Esophagus squamous epithelium (tissue), 4 donors: Measurements from ENCODE around the gene NRXN3.

Source experiments
- CTCF ChIP-seq, 6 experiments: fragments of 450-650 bp in 4 of 6; fragments of 200-600 bp in 2 of 6; sonication (generic) in 2 of 6; IDR thresholded peaks; one replicate each; pipeline ENCODE4 v1.5.1; 2016 to 2019; ENCODE audit warnings: antibody characterized with exemption in 6 of 6, mild to moderate bottlenecking in 4 of 6, moderate library complexity in 4 of 6
- POLR2A ChIP-seq, 4 donors: fragments of 450-650 bp; IDR thresholded peaks; one replicate each; pipeline ENCODE4 v1.6.1; 2017; ENCODE audit warnings: antibody characterized with exemption in 4 of 4, mild to moderate bottlenecking in 4 of 4, moderate library complexity in 3 of 4

- TF ChIP-seq CTCF (IDR thresholded peaks at IDR 0.05) (no peak), POLR2A (IDR thresholded peaks at IDR 0.05) (no peak)
Measured at GRCh38 chr14:79090641-79091180, 920.5 kb downstream of the NRXN3 start.
